Peyer's patch (tissue), 4 donors: ENCODE measurements around the gene DENND2D. TPM values are rescaled to one million over a fixed set of nuclear protein-coding genes. Genes with fewer than 3 reads are reported as not detected.

ENCODE experiments used
- DNase-seq, 3 donors: peaks; one replicate each; pipeline ENCODE4 v3.0.0-alpha.2; 2017 to 2019
- H3K27ac ChIP-seq, 4 donors: fragments of 200-600 bp; sonication (generic); one replicate each; pipeline ENCODE4 v1.5.1; 2016 to 2019
- H3K27me3 ChIP-seq, 2 donors: fragments of 200-600 bp; sonication (generic); one replicate each; pipeline ENCODE4 v1.5.1; 2019
- H3K36me3 ChIP-seq, 3 donors: fragments of 200-600 bp; sonication (generic); one replicate each; pipeline ENCODE4 v1.5.1; 2016 to 2019
- H3K4me1 ChIP-seq, 4 donors: fragments of 200-600 bp; sonication (generic); one replicate each; pipeline ENCODE4 v1.5.1; 2016 to 2019
- H3K4me3 ChIP-seq, 4 donors: fragments of 200-600 bp; sonication (generic); 1 replicate in 3 of 4; 2 replicates in 1 of 4; pipeline ENCODE4 v1.5.1; 2016 to 2019; ENCODE audit warnings: mild to moderate bottlenecking in 1 of 4
- H3K9me3 ChIP-seq, 4 donors: fragments of 200-600 bp; sonication (generic); one replicate each; pipeline ENCODE4 v1.5.1; 2016 to 2019; ENCODE audit warnings: mild to moderate bottlenecking in 1 of 4
- POLR2A ChIP-seq, 2 donors: fragments of 450-650 bp; IDR thresholded peaks; one replicate each; pipeline ENCODE4 v1.5.1; 2017; ENCODE audit warnings: antibody characterized with exemption in 2 of 2, mild to moderate bottlenecking in 2 of 2, moderate library complexity in 2 of 2
- total RNA-seq, 4 donors: library from RNA; depleted of rRNA; stranded (reverse); fragments of >200 nt; gene quantifications; one replicate each; pipeline ENCODE4 v1.1.0, GENCODE V29; 2016
- TF ChIP-seq, protein P1 (sequence below), 6 experiments: fragments of 450-650 bp in 4 of 6; fragments of 200-600 bp in 2 of 6; sonication (generic) in 1 of 6; IDR thresholded peaks; one replicate each; pipeline ENCODE4 v1.5.1; 2017 to 2019; ENCODE audit warnings: antibody characterized with exemption in 6 of 6, mild to moderate bottlenecking in 3 of 6, moderate library complexity in 1 of 6

Gene DENND2D
- total RNA-seq, 4 donors from 2014 or later, result 71.3 to 220 (median 86.5) TPM

DNA sequence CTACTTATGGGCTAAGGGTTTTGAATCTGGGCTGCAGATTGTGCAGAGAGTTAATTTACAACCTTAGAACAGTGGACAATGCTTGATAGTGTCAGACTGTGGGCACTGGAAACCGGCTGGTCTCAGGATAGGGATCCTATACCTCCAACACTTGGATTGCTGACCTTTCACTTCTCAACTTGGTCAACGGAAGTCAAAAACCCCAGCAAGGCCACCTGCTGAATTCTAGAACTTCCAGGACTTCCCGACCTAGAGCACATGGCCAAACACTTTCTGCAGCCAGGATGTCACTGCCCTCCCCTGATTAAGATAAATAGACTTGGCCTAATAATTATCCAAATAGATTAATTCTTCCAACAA, 336 bp upstream of the DENND2D start:
- TF ChIP-seq, protein P1, sequence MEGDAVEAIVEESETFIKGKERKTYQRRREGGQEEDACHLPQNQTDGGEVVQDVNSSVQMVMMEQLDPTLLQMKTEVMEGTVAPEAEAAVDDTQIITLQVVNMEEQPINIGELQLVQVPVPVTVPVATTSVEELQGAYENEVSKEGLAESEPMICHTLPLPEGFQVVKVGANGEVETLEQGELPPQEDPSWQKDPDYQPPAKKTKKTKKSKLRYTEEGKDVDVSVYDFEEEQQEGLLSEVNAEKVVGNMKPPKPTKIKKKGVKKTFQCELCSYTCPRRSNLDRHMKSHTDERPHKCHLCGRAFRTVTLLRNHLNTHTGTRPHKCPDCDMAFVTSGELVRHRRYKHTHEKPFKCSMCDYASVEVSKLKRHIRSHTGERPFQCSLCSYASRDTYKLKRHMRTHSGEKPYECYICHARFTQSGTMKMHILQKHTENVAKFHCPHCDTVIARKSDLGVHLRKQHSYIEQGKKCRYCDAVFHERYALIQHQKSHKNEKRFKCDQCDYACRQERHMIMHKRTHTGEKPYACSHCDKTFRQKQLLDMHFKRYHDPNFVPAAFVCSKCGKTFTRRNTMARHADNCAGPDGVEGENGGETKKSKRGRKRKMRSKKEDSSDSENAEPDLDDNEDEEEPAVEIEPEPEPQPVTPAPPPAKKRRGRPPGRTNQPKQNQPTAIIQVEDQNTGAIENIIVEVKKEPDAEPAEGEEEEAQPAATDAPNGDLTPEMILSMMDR (IDR thresholded peaks at IDR 0.05), result no peak
- TF ChIP-seq POLR2A (IDR thresholded peaks at IDR 0.05), result no peak
- H3K36me3 ChIP-seq, result peaks cover 0 to 21% (median 0%) of the 10 kb centered on the region in 3 donors
- H3K4me1 ChIP-seq, result peaks cover 0 to 46% (median 18%) of the 10 kb centered on the region in 4 donors
- H3K4me3 ChIP-seq, result peak overlapping the region; percentile 33 to 81 (median 43)
- H3K27me3 ChIP-seq, result no peaks in the 10 kb centered on the region
- H3K9me3 ChIP-seq, result no peaks in the 10 kb centered on the region
- DNase-seq, result no peak
- H3K27ac ChIP-seq, result peak overlapping the region; percentile 93 to 100 (median 98)

DNA sequence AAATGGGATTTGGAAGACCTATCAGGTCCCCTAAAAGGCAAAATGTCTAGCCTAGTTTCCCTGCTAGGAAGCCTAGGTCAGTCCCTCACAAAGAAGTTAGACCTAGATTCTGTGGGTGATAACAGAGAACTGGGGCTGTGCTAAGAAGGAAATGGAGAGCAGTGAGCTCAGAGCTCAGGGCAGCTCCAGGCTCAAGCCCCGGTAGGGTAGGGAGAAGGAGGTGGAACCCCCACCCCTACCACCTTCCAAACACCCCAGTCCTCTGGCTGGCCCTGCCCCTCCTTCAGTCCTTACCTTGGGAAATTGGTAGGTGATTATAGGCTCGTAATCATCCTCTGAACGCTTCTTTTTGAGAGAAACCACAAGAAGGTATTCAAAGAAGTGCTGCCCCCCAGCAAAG, 1.1 kb downstream of the DENND2D start:
- no peak for DNase-seq
- peaks cover under 1 to 50% (median 19%) of the 10 kb centered on the region in 4 donors for H3K4me1 ChIP-seq
- H3K27ac ChIP-seq, result peak overlapping the region; percentile 93 to 100 (median 98)
- no peak for TF ChIP-seq POLR2A (IDR thresholded peaks at IDR 0.05)
- TF ChIP-seq, protein P1 (IDR thresholded peaks at IDR 0.05), result no peak
- peak overlapping the region; percentile 33 to 81 (median 43) for H3K4me3 ChIP-seq
- H3K36me3 ChIP-seq, result peaks cover 0 to 35% (median 0%) of the 10 kb centered on the region in 3 donors
- H3K9me3 ChIP-seq, result no peaks in the 10 kb centered on the region
- H3K27me3 ChIP-seq, result no peaks in the 10 kb centered on the region

DNA sequence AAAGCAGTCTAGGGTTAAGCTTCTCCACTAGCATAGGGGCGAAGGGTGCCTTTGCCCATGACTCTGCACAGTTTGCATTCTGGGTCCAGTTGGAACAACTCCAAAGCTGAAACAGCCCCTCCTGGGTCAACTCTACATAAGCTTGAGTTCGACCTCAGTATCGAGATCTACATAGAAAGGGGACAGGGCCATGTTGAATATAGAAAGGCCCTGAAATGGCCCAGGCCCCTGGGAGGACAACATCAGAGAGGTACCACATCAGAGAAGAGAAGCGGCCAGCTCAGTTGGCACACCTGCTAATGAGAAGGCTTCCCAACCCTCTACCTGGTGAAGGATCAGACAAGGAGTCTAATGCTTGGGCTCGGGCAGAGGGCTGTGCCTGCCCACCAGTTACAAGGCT, 1.6 kb downstream of the DENND2D start:
- no peaks in the 10 kb centered on the region for H3K9me3 ChIP-seq
- H3K36me3 ChIP-seq, result peaks cover 0 to 38% (median 0%) of the 10 kb centered on the region in 3 donors
- no peak for TF ChIP-seq POLR2A (IDR thresholded peaks at IDR 0.05)
- TF ChIP-seq, protein P1 (IDR thresholded peaks at IDR 0.05), result no peak
- peak overlapping the region; percentile 33 to 81 (median 43) for H3K4me3 ChIP-seq
- no peaks in the 10 kb centered on the region for H3K27me3 ChIP-seq
- peak overlapping the region; percentile 93 to 100 (median 98) for H3K27ac ChIP-seq
- peaks cover 4 to 55% (median 21%) of the 10 kb centered on the region in 4 donors for H3K4me1 ChIP-seq
- DNase-seq, result no peak

DNA sequence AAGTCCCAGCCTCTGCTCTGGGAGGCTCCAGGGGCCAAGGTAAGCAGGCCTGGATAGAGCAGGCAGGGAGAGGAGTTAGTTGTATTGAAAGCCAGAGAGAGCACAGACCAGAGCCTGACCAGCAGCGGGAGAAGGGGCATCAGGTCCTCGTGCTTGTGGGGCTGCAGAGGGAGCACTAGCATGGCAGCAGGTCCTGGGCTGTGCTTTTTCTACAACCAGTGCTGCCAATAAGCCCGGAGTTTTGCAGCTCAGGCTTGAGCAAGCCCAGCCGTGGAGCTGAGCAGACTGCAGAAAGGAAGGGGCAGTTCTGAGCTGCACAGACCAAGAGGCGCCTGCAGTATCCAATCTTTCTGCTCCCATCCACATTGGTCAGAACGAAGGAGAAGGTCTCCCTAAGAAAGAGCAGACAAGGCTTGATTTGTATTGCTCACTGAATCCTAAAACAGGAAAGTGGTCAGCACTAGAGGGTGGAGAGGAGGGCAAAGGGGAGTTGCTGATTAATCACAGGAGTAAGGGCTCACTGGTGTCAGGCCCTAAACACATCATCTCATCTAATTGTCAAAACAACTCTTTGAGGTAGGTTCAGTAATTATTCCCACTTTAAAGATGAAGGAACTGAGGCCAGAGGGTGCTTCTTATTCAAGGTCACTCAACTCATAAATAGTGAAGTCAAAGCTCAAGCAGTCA, 2.7 kb downstream of the DENND2D start:
- H3K36me3 ChIP-seq, result peaks cover 0 to 38% (median 0%) of the 10 kb centered on the region in 3 donors
- TF ChIP-seq, protein P1 (IDR thresholded peaks at IDR 0.05), result peak in 2 of 6 experiments; percentile 26 to 32
- TF ChIP-seq POLR2A (IDR thresholded peaks at IDR 0.05), result no peak
- DNase-seq, result peak in 2 of 3 donors; percentile 65 to 76
- no peaks in the 10 kb centered on the region for H3K27me3 ChIP-seq
- H3K4me1 ChIP-seq, result peaks cover 4 to 61% (median 28%) of the 10 kb centered on the region in 4 donors
- no peaks in the 10 kb centered on the region for H3K9me3 ChIP-seq
- H3K4me3 ChIP-seq, result peak overlapping the region; percentile 33 to 81 (median 43)
- peak overlapping the region in 3 of 4 donors; percentile 93 to 100 (median 99) for H3K27ac ChIP-seq

DNA sequence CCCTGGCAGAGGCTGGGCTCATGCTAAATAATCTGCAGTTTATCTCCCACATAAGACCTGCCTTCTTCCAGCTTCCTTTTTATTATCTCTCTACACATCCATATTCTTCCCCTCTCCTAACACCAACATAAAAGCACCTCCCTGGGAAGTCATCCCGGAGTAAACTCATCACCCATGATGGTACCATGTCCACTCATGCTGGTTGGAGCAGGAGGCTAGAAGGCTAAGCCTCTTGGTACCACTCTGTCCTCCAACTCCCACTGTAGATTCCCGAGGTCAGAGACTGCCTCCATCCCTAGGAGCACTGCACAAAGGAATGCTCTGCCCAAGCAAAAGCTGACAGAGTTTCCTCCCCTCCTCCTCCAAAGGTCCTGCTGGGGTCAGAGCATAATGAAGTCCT, 4.2 kb downstream of the DENND2D start:
- peaks cover 0 to 45% (median 0%) of the 10 kb centered on the region in 3 donors for H3K36me3 ChIP-seq
- H3K4me1 ChIP-seq, result peaks cover 6 to 60% (median 30%) of the 10 kb centered on the region in 4 donors
- H3K27ac ChIP-seq, result peak overlapping the region in 2 of 4 donors; percentile 93 to 99
- no peaks in the 10 kb centered on the region for H3K27me3 ChIP-seq
- no peaks in the 10 kb centered on the region for H3K9me3 ChIP-seq
- H3K4me3 ChIP-seq, result peak overlapping the region in 2 of 4 donors; percentile 39 to 81
- no peak for DNase-seq
- TF ChIP-seq POLR2A (IDR thresholded peaks at IDR 0.05), result no peak
- TF ChIP-seq, protein P1 (IDR thresholded peaks at IDR 0.05), result no peak
